HG03196 (cell line): Measurements from ENCODE around the gene GALC.
A peak's percentile ranks its signal among the peaks of the same experiment; 100 is the strongest.

Experiments used
- ATAC-seq: cut with Tn5 transposase; IDR thresholded peaks from one replicate; pipeline ENCODE4 v1.9.1; 2021; ENCODE audit not compliant: unreplicated experiment

The GALC gene

DNA sequence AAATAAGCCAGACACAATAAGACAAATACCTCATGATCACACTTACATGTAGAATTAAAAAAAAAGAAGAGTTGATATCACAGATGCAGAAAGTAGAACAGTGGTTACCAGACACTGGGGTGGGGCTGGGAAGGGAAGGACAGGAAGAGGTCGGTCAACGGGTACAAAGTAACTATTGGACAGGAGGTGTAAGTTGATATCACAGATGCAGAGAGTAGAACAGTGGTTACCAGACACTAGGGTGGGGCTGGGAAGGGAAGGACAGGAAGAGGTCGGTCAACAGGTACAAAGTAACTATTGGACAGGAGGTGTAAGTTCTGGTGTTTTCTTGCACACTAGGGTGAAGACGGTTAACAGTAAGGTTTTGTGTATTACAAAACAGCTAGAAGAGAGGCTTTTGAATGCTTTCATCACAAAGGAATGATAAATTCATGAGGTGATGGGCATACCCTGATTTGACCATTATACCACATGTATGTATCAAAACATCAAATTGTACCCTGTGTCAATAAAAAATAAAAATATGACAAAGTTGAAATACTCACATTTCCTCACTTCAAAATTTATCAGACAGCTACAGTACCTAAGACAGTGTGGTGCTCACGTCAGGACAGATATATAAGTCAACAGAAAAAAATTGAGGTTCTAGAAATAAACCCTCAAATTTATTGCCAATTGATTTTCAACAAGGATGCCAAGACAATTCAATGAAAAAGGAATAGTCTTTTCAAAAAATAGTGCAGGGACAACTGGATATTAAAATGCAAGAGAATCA lies 32.8 kb downstream of the GALC start:
- ATAC-seq: no peak

DNA sequence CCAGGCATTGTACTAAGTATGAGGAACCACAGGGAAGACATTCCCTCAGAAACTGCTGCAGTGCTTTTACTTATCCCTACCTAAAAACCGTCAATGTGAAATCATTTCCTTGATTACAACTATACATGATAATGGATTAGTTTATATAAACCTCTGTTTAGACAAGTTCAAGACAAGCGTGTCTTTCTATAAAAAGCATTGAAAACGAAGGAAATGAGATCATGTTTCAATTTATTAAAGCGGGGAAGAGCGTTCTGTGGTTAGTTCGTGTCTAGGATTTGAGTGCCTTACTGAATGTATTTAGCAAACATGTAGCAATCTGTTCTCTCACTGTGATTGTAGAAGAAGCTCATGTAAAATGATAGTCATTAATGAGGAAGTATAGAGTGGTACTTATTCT lies 37.5 kb downstream of the GALC start:
- no peak for ATAC-seq

DNA sequence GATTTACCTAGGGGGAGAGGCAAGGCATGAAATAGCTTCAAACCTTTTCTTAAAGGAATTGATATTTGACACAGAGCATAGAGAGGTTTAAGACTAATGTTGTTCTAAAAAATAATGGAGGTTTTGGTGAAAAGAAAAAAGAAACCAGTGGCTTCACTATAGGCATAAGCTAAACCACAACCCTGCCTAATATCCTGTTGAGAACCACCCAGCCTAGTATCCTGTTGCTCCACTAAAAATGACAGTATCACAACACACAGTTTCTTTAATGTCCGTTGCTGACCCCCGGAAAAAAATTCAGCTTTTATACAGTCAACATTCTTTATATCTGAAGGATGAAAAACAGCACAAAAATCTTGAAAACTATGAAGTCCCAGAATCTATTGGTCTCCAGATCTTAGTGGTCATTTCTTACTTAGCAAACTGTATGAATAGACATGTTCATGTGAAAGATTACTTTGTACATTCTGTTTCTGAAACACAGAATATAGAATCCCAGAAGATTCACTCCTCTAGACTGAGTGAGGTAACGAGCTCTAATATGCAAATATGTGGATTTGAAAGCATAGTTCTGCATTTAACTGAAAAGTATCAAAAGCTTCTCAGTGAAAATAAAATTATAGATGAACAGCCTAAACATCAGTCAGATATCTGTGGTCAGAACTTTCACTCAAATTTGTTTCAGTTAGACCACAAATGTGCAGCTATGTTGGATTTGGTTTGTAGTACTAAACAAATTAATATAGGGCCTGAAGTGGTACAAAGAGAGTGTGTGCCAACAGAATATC lies 40.5 kb downstream of the GALC start:
- ATAC-seq: peak; percentile 92

DNA sequence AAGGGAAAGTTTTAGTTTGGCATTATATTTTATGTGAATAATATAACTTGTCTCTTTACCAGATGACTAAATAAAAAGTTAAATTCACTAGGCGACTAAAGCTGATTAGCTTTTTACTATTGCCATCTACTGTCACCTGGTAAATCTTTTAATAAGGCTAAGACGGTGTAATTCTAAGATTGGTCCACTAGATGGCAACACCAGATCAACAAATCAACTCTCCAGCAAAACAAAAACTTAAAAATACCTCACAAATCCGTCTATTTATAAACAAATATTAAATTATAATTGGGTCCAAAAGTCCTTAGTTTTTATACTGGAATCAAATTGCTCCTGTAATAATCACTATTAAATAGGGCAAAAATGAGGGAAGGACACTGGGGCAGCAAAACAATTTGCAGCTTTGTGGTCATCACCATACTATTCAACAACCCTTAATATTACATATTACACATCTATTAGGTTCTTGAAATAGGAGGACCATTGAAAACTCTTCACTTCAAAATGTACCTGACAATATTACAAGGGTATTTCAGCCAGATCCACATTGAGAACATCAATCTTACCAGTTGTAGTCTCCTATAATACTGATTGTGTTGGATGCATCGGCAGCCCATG lies 47.9 kb downstream of the GALC start:
- no peak for ATAC-seq

DNA sequence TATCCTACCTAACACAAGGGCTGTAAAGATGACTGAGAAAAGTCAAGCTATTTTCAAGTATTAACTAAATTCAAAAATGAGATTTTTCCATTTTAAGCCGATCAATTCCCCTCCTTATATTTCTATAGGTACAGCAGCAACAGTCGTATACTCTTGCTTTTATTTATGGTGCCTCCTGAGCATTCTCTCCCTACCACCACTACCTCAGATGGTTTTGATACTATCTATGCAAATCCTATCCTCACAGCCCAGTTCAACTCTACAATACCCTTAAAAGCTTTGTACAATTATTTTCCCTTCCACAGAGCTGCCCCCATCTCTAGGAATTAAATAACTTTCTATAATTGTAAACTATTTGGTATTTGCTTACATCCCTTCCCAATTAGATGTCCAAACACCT lies 52.1 kb downstream of the GALC start:
- no peak for ATAC-seq

DNA sequence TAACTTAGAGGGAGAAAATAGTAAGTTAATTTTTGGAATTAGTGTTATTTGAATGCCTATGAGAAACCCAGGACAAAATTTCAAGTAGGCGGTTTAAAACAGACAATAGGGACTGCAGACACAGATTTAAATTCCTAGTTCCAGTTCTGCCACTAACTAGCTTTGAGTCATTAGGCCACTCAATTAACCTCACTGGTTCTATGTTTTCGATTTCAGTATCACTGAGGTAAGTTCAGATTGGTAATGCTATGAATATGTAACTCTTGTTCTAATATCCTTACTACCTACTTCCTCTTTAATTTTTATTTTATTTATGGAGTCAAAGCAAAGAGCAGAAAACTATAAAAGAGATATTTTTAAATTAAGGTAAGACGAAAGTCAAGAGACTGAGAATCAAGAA lies 52.6 kb downstream of the GALC start:
- peak; percentile 90 for ATAC-seq

DNA sequence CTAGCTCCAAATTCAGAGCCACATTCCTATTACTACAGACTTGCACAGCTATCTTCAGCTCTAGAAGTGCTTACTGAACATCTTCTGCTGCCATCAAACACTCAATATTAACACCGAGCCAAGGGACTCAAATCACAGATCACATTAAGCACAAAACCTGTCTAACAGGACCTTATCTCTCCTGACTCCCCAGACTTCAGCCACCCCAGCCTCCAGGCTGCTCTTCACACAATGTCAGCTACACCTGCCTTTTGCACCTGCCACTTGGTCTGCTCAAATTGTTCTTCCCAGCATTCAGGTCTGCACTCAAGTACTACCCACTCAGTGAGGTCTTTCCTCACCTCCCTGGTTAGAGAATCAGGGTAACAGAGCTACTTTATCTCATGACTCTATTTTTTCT lies 57.1 kb downstream of the GALC start:
- ATAC-seq: no peak

DNA sequence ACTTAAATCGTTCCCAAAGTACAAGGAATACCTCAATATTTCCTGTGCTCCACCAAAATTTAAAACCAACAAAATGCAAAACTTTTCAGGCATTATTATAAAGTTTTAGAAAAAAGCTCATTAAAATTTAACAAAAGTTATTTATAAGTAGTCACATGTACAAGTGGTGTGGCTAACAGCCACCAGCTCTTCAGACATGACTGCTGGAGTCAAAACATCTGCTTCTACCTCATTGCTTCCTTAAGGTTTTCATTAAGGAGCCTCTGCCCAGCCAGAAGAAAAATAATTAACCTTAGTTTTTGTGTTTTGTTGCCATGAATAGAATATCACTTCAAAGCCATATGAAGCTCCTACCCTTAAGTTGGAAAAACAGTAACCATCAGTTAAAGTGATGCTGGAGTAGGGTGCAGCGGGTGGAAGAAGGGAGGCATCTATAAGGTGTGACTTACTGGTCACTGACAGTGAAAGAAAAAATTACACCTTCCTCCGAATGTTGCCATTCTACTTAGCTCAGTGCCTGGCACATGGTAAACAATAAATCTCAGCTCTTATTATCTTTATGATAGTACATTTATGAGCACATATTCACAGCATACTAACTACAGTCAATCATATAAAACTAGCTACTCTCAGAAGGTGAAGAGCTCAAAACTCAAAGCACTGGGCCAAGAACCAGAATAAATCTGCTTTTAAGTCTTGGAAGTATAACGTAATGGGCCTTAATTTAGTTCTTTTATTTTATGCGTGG lies 57.7 kb downstream of the GALC start:
- no peak for ATAC-seq

DNA sequence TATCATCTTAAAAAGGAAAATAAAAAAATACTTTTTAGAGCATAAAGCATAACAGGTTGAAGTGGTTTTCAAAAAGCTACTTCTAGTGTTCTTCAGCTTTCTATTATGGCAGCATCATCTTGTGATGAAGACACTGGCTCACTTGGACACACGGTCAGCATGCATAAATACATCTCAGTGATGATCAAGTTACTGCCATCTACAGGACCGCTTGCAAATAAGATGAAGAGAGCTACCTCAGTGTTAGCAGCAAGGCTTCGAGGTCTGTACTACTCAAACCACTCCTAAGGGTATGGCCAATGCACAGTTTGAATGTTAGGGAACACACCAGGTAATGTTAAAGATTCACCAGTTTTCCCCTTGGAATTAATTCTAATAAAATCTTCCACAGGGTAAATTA lies 58.8 kb downstream of the GALC start:
- ATAC-seq: no peak

DNA sequence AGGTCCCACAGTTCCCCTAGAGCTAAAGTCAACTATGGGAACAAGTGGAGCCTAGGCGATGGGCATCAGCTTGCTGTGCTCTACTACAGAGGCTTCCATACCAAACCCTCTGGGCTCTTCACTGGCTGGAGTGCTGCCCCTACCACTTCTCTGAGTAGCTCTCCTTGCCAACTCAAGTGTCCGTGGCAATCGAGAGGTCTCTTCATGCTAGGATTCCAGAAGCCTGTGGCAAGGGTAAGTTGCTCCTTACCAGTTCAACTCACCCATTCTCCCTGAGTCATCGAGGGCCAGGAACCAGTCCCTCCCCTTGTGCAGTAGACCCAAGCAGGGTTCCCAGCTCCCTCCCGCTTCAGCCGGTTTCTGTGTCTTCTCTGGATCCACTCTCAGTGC lies 76.1 kb downstream of the GALC start:
- no peak for ATAC-seq

DNA sequence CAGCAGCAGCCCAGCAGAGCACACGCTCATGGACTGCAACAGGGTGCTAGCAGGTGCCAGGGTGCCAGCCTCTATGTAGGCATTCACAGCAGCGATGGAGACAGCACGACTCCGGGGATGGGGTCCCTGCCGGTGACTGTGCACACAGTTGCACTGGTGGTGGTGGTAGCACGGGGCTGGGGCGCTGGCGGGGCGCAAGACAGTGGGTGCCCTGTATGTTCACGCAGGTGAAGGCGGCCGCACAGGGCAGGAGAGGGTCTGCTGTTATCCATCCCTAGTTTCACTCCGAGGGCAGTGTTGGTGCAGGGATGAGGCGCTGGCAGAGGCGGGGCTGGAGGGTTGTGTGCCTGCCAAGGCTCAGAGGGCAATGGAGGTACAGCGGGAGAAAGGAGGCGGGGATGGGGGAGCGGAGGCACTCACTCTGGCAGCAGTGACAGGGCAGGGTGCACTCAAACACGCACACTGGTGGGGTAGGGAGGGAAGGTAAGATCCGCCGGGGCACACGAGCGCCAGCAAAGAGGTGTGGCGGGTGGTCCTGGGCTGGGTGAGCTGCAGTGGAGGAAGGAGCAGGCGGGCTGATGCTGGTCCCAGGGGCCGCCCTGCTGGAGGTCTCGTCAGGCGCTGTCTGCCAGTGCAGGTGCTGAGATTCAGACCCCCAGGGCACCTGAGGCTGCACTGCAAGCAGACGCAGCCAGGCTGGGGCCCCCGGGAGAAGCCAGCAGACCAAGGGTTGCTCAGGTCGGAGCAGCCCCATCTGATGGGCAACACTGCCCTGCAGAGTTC lies 76.7 kb downstream of the GALC start:
- ATAC-seq: no peak

DNA sequence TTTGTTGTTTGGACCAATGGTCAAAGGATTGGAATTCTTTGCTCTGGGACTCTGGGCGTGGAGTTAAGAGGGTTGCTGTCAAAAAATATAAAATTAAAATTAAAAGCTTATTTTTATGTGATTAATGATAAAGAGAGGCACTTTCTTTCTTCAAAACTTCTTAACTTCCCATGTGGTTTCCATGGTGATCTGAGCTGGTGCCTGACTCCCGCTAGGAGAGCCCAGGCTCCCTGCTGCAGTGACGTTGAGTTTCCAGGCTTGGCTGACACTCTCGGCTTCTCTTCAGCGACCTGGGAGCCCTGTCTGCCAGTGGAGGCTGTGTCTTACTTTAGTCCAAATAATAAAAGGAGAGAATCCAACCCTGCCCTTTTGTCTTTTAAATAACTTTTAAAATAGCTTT lies 84.4 kb downstream of the GALC start:
- ATAC-seq: no peak

DNA sequence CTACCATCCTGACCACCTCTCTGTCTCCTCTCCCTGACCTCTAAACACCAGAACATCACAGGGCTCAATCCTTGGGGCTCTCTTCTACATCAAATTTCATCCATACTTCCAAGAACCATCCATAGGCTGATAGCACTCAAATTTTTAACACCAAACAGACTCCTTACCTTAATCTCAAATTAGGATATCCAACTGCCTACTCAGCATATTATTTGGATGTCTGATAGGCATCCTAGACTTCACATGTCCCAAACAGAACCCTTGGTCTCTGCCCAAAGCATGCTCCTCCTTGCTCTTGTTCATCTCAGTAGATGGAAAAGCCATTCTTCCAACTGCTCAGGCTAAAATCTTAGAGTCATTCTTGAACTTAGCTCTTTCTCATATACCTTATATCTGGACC lies 91.3 kb downstream of the GALC start:
- no peak for ATAC-seq

DNA sequence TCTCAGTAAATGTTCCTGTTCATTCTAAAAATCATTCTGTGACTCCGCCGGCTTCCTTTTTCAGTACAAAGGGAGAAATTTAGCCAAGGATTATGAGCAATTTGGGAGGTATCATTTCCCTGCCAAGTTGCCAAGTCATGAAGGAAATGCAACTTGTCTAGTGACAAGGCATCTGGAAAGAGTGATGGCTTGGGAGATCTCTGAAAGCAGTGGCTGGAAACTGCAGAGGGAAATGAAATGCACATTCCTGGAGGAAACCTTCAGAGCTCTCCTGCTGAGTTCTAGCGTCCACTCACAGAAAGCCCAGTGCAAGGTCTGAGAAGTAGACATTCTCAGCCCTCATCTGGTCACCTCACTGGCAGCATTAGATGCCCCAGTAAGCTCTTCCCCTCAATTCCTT lies 91.7 kb downstream of the GALC start:
- ATAC-seq: no peak

DNA sequence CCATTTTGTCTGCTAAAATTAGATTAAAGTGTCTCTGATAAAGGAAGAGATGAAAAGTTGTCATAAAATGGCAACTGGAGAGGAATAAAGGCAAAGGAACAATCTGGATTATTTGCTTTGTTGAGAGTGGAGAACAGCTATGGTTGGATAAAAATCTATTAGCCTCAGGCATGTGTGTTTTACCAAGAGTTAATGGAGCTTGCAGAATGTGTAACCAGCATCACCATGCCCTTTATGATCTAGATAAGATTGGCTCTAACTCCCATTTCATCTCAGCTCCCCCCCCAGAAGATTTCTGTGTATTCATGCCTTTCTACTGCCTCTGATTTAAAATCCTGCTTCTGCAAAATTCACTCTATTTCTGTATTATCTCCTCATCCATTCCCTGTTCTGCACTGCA lies 93.8 kb downstream of the GALC start:
- ATAC-seq: no peak

DNA sequence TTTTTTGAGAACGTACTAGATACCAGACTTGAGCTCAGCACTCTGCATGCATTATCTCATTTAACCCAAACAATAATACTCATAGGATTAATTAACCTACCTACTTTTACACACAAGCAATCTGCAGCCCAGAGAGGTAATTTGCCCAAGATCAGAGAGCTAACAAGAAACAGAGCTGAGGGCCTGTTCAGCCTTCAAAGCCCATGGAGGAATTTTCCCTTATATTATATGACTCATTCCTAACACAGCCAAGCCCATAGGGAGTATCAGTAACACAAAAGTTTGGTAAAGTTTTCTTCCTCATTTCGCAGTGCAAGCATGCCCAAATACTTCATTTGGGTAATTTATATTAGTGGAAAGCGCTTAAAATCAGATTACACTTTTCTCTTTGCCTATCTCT lies 94.7 kb downstream of the GALC start:
- no peak for ATAC-seq

DNA sequence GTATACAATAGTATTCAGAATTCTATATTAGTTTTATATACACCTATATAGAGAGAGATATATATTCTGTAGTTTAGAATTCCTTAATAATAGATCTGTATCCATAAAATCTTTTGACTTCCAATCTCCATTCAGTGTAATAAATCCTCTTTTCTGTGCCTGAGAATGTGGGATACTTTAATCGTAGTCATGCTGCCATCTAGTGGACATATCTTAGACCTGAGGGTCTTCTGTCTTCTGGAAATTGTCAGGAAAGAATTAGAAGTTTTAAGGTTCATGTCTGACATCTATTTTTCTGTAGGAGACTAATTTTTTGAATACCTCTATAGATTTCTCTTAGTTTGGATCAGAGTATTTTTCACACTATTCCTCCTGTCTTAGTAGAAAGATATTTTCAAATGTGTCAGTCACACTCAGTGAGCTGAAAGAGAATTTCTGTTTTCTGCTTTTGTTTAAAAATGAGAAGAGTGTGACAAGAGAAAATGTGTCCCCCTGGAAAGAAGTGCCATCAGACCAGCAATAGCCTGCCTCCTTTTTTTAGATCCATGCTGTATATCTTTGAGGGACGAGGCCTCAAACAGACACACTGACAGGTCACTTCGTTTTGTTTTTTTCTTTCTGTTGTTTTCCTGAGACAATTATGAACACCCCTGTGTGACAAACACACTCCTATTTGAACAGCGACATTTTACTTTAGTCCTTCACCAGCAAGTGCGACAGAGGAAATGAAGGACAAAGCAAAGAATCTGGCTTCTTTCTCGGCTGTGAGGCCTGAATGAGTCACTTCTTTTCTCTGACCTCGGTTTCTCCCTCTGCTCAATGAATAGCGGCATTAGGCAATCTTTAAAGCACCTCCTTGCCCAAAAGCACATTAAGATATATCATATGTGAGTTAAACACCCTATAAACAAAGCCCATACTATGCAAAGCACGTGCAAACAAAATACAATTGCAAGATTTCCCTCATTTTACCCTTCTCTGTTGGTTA lies 96.3 kb downstream of the GALC start:
- ATAC-seq: no peak

DNA sequence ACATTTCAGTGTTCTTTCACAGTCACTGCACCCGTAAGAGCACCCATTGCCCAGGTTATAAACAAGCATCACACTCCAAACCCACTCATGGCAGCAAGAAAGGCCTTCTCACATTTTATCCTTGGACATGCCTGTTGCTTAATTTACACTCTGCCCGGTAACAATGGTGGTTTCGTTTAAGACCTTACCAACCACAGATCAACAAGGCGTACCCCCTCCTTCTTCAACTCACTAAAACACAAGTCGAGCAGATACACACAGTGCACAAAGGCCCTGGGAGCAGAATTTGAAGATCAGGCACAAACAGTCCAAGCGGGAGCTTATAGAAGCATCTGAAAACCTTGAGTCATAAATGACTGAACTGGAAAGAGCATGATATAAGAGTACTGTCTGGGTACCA lies 98.1 kb downstream of the GALC start:
- no peak for ATAC-seq

DNA sequence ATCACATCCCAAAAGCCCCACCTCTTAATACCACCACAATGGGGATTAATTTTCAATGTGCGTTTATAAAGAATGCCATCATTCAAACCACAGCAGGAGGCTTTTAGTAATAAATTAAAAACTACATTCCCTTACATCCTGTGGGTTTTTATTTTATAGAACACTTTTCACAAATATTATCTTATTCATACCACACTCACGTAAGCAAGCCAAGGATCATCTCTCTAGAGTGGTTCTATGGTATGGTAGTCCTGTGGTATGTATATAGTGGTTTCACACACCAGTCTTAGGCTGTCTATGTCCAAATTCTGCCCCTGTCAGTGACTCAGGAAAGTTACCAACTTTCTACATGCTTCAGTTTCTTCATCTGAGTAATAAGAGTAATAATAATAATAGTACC lies 100.2 kb downstream of the GALC start:
- ATAC-seq: no peak
